ENCODE results near the gene SLC9A3. TPM values are rescaled to one million over a fixed set of nuclear protein-coding genes. Genes with fewer than 3 reads are reported as not detected.

The SLC9A3 gene
- total RNA-seq (2021) (1.6 and 1.9 TPM in 2 replicates), Bru-seq, nascent RNA (percentile 13 among the genes with signal in this experiment), BruChase-seq, experiment 1, labeled RNA remaining after a 2-hour chase (percentile 18 among the genes with signal in this experiment), BruChase-seq, experiment 2, labeled RNA remaining after a 6-hour chase (percentile 11 among the genes with signal in this experiment)
- long read RNA-seq = 0 reads

- H3K9me3 ChIP-seq (ENCODE audit: low read depth, low read length, poor library complexity, severe bottlenecking) = no peaks in the 10 kb centered on the region
- H3K27me3 ChIP-seq (replicated peaks; ENCODE audit: insufficient read depth, low read depth, low read length, poor library complexity) = peaks cover 82% of the 10 kb centered on the region
- peaks cover 10% of the 10 kb centered on the region for H3K4me1 ChIP-seq (ENCODE audit: insufficient read depth, low read length, poor library complexity, severe bottlenecking)
- intact Hi-C loops (cut with micrococcal nuclease; ENCODE audit: unreplicated experiment) = no loop called here
- H3K36me3 ChIP-seq (ENCODE audit: insufficient read depth, low read length, poor library complexity, severe bottlenecking) = no peaks in the 10 kb centered on the region
- no peak for TF ChIP-seq EZH2 (IDR thresholded peaks at IDR 0.05; ENCODE audit: borderline replicate concordance, low read depth, low read length, poor library complexity, severe bottlenecking)
- TF ChIP-seq CTCF (conservative IDR thresholded peaks at IDR 0.05; ENCODE audit: low read depth, low read length) = no peak
- POLR2A ChIA-PET (ENCODE audit: low non-redundant PET) = no interaction called here
- BruUV-seq (replicated peaks) = no TSS peak
- H3K27ac ChIP-seq (ENCODE audit: low read depth, low read length, poor library complexity, severe bottlenecking) = no peak within 1 kb of the TSS
- H3K4me3 ChIP-seq (ENCODE audit: low read depth, low read length, poor library complexity, severe bottlenecking) = peak within 1 kb of the TSS; percentile 16
- CTCF ChIA-PET = no interaction called here
- DNase-seq (ENCODE audit: low spot score) = no peak
Measured at GRCh38 chr5:524234-524972, at the start of gene SLC9A3. Gene SLC9A3 (minus strand): TSS chr5:524449.

GRCh38 chr5:573976-574375 lies 49.7 kb upstream of the SLC9A3 start:
- no peak overlapping the region for H3K4me3 ChIP-seq (ENCODE audit: low read depth, low read length, poor library complexity, severe bottlenecking)
- H3K27me3 ChIP-seq (replicated peaks; ENCODE audit: insufficient read depth, low read depth, low read length, poor library complexity) = peaks cover 43% of the 10 kb centered on the region
- no peaks in the 10 kb centered on the region for H3K4me1 ChIP-seq (ENCODE audit: insufficient read depth, low read length, poor library complexity, severe bottlenecking)
- H3K27ac ChIP-seq (ENCODE audit: low read depth, low read length, poor library complexity, severe bottlenecking) = no peak overlapping the region
- DNase-seq (ENCODE audit: low spot score) = no peak
- POLR2A ChIA-PET (ENCODE audit: low non-redundant PET) = no interaction called here
- BruUV-seq (replicated peaks) = no TSS peak
- H3K36me3 ChIP-seq (ENCODE audit: insufficient read depth, low read length, poor library complexity, severe bottlenecking) = no peaks in the 10 kb centered on the region
- CTCF ChIA-PET = no interaction called here
- intact Hi-C loops (cut with micrococcal nuclease; ENCODE audit: unreplicated experiment) = no loop called here
- TF ChIP-seq CTCF (conservative IDR thresholded peaks at IDR 0.05; ENCODE audit: low read depth, low read length) (no peak), EZH2 (IDR thresholded peaks at IDR 0.05; ENCODE audit: borderline replicate concordance, low read depth, low read length, poor library complexity, severe bottlenecking) (no peak)
- peaks cover 17% of the 10 kb centered on the region for H3K9me3 ChIP-seq (ENCODE audit: low read depth, low read length, poor library complexity, severe bottlenecking)

- Histone ChIP-seq H3K27me3 (replicated peaks; ENCODE audit: insufficient read depth, low read depth, low read length, poor library complexity) (peaks cover 41% of the 10 kb centered on the region), H3K9me3 (ENCODE audit: low read depth, low read length, poor library complexity, severe bottlenecking) (peaks cover 13% of the 10 kb centered on the region), H3K4me1 (ENCODE audit: insufficient read depth, low read length, poor library complexity, severe bottlenecking) (no peaks in the 10 kb centered on the region), H3K36me3 (ENCODE audit: insufficient read depth, low read length, poor library complexity, severe bottlenecking) (no peaks in the 10 kb centered on the region), H3K4me3 (ENCODE audit: low read depth, low read length, poor library complexity, severe bottlenecking) (no peak overlapping the region), H3K27ac (ENCODE audit: low read depth, low read length, poor library complexity, severe bottlenecking) (no peak overlapping the region)
- no TSS peak for BruUV-seq (replicated peaks)
- ChIA-PET POLR2A (ENCODE audit: low non-redundant PET) (no interaction called here), CTCF (no interaction called here)
- no peak for DNase-seq (ENCODE audit: low spot score)
- TF ChIP-seq EZH2 (IDR thresholded peaks at IDR 0.05; ENCODE audit: borderline replicate concordance, low read depth, low read length, poor library complexity, severe bottlenecking) (no peak), CTCF (conservative IDR thresholded peaks at IDR 0.05; ENCODE audit: low read depth, low read length) (no peak)
- intact Hi-C loops (cut with micrococcal nuclease; ENCODE audit: unreplicated experiment) = no loop called here
Measured at GRCh38 chr5:573206-573605, 49.0 kb upstream of the SLC9A3 start.

Data from A673 (cell line).